ENCODE data around the gene SUN3. TPM values are rescaled to one million over a fixed set of nuclear protein-coding genes. Genes with fewer than 3 reads are reported as not detected.

Gene SUN3
- total and polyA plus RNA-seq, 2 of the 13 experiments (the other 11 are each of a cell fraction or from before 2014, with no cell fraction given) = not detected

- TF ChIP-seq CBX5 (CRISPR knock-in tag; IDR thresholded peaks at IDR 0.05; ENCODE audit: borderline replicate concordance) (no peak), ZNF414 (CRISPR knock-in tag; IDR thresholded peaks at IDR 0.05) (0 out of 2 replicates have a peak, but pooled peaks have one; percentile 49), NFKB2 (CRISPR knock-in tag; IDR thresholded peaks at IDR 0.05; ENCODE audit: borderline replicate concordance) (peak; percentile 46; the same call in 1 of the 2 replicates), ZBTB38 (CRISPR knock-in tag; IDR thresholded peaks at IDR 0.05) (peak; percentile 68; the same call in 1 of the 2 replicates), IKZF5 (CRISPR knock-in tag; IDR thresholded peaks at IDR 0.05) (no peak), IRF2 (CRISPR knock-in tag; IDR thresholded peaks at IDR 0.05) (0 out of 2 replicates have a peak, but pooled peaks have one; percentile 29), NFRKB (IDR thresholded peaks at IDR 0.05) (no peak), MAZ (IDR thresholded peaks at IDR 0.05; ENCODE audit: borderline replicate concordance, low read depth, low read length) (no peak), MAZ (CRISPR knock-in tag; IDR thresholded peaks at IDR 0.05; ENCODE audit: low read depth) (peak; percentile 59; the same call in 1 of the 2 replicates), ZBTB26 (CRISPR knock-in tag; IDR thresholded peaks at IDR 0.05; ENCODE audit: borderline replicate concordance) (no peak), SMC3 (IDR thresholded peaks at IDR 0.05; ENCODE audit: low read length) (0 out of 2 replicates have a peak, but pooled peaks have one; percentile 11), ZMYM3 (CRISPR knock-in tag; IDR thresholded peaks at IDR 0.05) (no peak; the same call in 1 of the 2 replicates), HMGA1 (CRISPR knock-in tag; conservative IDR thresholded peaks at IDR 0.05) (no peak), YY1 (IDR thresholded peaks at IDR 0.05; ENCODE audit: insufficient read depth, insufficient replicate concordance, low read depth, low read length) (peak; percentile 69), ZNF772 (CRISPR knock-in tag; IDR thresholded peaks at IDR 0.05) (peak; percentile 63; the same call in 1 of the 2 replicates), ARID4A (CRISPR knock-in tag; IDR thresholded peaks at IDR 0.05; ENCODE audit: borderline replicate concordance) (peak; percentile 54; the same call in 1 of the 2 replicates), HNRNPL (IDR thresholded peaks at IDR 0.05; ENCODE audit: low read depth, low read length) (0 out of 2 replicates have a peak, but pooled peaks have one; percentile 45), NKX3-1 (CRISPR knock-in tag; IDR thresholded peaks at IDR 0.05) (no peak), FOXO1 (CRISPR knock-in tag; IDR thresholded peaks at IDR 0.05) (0 out of 2 replicates have a peak, but pooled peaks have one; percentile 9), ZNF891 (CRISPR knock-in tag; IDR thresholded peaks at IDR 0.05) (0 out of 2 replicates have a peak, but pooled peaks have one; percentile 56), IRF9 (CRISPR knock-in tag; IDR thresholded peaks at IDR 0.05; ENCODE audit: borderline replicate concordance) (no peak), ZNF761 (CRISPR knock-in tag; conservative IDR thresholded peaks at IDR 0.05) (no peak)
Observed at GRCh38 chr7:47991741-47992311, 37.1 kb downstream of the SUN3 start (continued).

Measured in HepG2 (cell line).